ENCODE results near the gene HHAT. TPM values are rescaled to one million over a fixed set of nuclear protein-coding genes. Genes with fewer than 3 reads are reported as not detected.

Gene HHAT
- total and polyA plus RNA-seq, 2 of the 4 experiments (the other 2 are of a cell fraction): 1.7 to 2.5 TPM

GRCh38 chr1:210372491-210372890 lies 43.8 kb downstream of the HHAT start:
- no peak overlapping the region for H2AFZ ChIP-seq (replicated peaks; ENCODE audit: low read length, poor library complexity)
- in situ Hi-C loops (cut with MboI; ENCODE audit: low sequenced_read_pairs): no loop called here
- no peaks in the 10 kb centered on the region for H3K36me3 ChIP-seq (ENCODE audit: control insufficient read depth, insufficient read depth, low read length)
- H3K4me3 ChIP-seq (ENCODE audit: insufficient read depth, low read depth, low read length): no peak overlapping the region
- no peak overlapping the region for H2BK120ac ChIP-seq (ENCODE audit: low read depth, low read length)
- no peak overlapping the region for H2AK9ac ChIP-seq (replicated peaks; ENCODE audit: low read depth, low read length, poor library complexity)
- H3K56ac ChIP-seq (ENCODE audit: extremely low read depth, insufficient read depth, low read length): no peak overlapping the region
- H3K79me1 ChIP-seq (ENCODE audit: low read depth in 1 of 2, low read length in 2 of 2): no peaks in the 10 kb centered on the region
- no peak overlapping the region for H3K27ac ChIP-seq (ENCODE audit: insufficient read depth, low read length)
- no peak overlapping the region for H3K9ac ChIP-seq (ENCODE audit: low read depth, low read length)
- no peaks in the 10 kb centered on the region for H3K9me3 ChIP-seq (ENCODE audit: control insufficient read depth, insufficient read depth, low read length)
- H2BK5ac ChIP-seq (ENCODE audit: low read depth, low read length, poor library complexity, severe bottlenecking): no peak overlapping the region
- intact Hi-C loops (cut with micrococcal nuclease): no loop called here
- dilution Hi-C loops (cut with HindIII; ENCODE audit: low sequenced_read_pairs, unreplicated experiment): no loop called here
- peaks cover 2% of the 10 kb centered on the region for H3K9me1 ChIP-seq (ENCODE audit: insufficient read depth, low read length)
- no peak overlapping the region for H3K14ac ChIP-seq (replicated peaks; ENCODE audit: low read depth, low read length)
- H4K91ac ChIP-seq (ENCODE audit: insufficient read depth, low read depth, low read length): no peak overlapping the region
- DNase-seq (no peak), ATAC-seq (ENCODE audit: low read depth) (no peak)
- no peaks in the 10 kb centered on the region for H3K27me3 ChIP-seq (ENCODE audit: control insufficient read depth, insufficient read depth, low read length)
- no peak overlapping the region for H3K4ac ChIP-seq (ENCODE audit: low read depth, low read length)
- H4K5ac ChIP-seq (ENCODE audit: low read depth, low read length): no peak overlapping the region
- no peak overlapping the region for H3K4me2 ChIP-seq (ENCODE audit: low read depth, low read length)
- H4K8ac ChIP-seq (ENCODE audit: low read depth in 2 of 2, low read length in 2 of 2): no peak overlapping the region
- H2BK20ac ChIP-seq (ENCODE audit: low read depth, low read length): no peak overlapping the region
- ChIA-PET POLR2A (ENCODE audit: unreplicated experiment) (no interaction called here), CTCF (interaction anchor here (1.0 kb wide), 1 partner anchor 11 kb away, joined by 3 read pairs; no protein-coding TSS in a partner anchor)
- H3K4me1 ChIP-seq (ENCODE audit: control insufficient read depth, insufficient read depth, low read length): peaks cover 14% of the 10 kb centered on the region
- H2AK5ac ChIP-seq (ENCODE audit: low read depth, low read length): no peak overlapping the region
- TF ChIP-seq MAZ (IDR thresholded peaks at IDR 0.05; ENCODE audit: borderline replicate concordance, low read depth, low read length): no peak
- no peak for TF ChIP-seq RCOR1 (IDR thresholded peaks at IDR 0.05; ENCODE audit: insufficient replicate concordance, low read length)
- TF ChIP-seq CEBPB (IDR thresholded peaks at IDR 0.05; ENCODE audit: low read depth, low read length): no peak
- TF ChIP-seq, protein P1, sequence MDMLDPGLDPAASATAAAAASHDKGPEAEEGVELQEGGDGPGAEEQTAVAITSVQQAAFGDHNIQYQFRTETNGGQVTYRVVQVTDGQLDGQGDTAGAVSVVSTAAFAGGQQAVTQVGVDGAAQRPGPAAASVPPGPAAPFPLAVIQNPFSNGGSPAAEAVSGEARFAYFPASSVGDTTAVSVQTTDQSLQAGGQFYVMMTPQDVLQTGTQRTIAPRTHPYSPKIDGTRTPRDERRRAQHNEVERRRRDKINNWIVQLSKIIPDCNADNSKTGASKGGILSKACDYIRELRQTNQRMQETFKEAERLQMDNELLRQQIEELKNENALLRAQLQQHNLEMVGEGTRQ (IDR thresholded peaks at IDR 0.05; ENCODE audit: low read depth, low read length): no peak
- no peak for TF ChIP-seq BHLHE40 (IDR thresholded peaks at IDR 0.05; ENCODE audit: low read depth, low read length)
- TF ChIP-seq RAD21 (IDR thresholded peaks at IDR 0.05; ENCODE audit: low read length): no peak
- no peak for TF ChIP-seq MXI1 (IDR thresholded peaks at IDR 0.05; ENCODE audit: borderline replicate concordance, low read depth, low read length)
- TF ChIP-seq, protein P2, sequence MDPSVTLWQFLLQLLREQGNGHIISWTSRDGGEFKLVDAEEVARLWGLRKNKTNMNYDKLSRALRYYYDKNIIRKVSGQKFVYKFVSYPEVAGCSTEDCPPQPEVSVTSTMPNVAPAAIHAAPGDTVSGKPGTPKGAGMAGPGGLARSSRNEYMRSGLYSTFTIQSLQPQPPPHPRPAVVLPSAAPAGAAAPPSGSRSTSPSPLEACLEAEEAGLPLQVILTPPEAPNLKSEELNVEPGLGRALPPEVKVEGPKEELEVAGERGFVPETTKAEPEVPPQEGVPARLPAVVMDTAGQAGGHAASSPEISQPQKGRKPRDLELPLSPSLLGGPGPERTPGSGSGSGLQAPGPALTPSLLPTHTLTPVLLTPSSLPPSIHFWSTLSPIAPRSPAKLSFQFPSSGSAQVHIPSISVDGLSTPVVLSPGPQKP (IDR thresholded peaks at IDR 0.05; ENCODE audit: borderline replicate concordance, low read depth, low read length): no peak
- no peak for TF ChIP-seq NFE2L2 (IDR thresholded peaks at IDR 0.05; ENCODE audit: low read depth, low read length)
- TF ChIP-seq POLR2A (IDR thresholded peaks at IDR 0.05; ENCODE audit: low read depth, low read length): no peak
- no peak for TF ChIP-seq SMC3 (IDR thresholded peaks at IDR 0.05; ENCODE audit: low read depth, low read length)
- TF ChIP-seq CTCF (conservative IDR thresholded peaks at IDR 0.05; ENCODE audit: low read depth, low read length): no peak
- no peak for TF ChIP-seq RFX5 (IDR thresholded peaks at IDR 0.05; ENCODE audit: low read depth, low read length)
- no peak for TF ChIP-seq MAFK (IDR thresholded peaks at IDR 0.05; ENCODE audit: low read depth, low read length)
- TF ChIP-seq CHD1 (IDR thresholded peaks at IDR 0.05; ENCODE audit: low read depth, low read length): no peak
- TF ChIP-seq FOS (IDR thresholded peaks at IDR 0.05; ENCODE audit: low read depth, low read length): no peak
- H2BK15ac ChIP-seq (ENCODE audit: low read depth, low read length): no peak overlapping the region
- H3K18ac ChIP-seq (ENCODE audit: low read depth, low read length): no peak overlapping the region
- no peak overlapping the region for H3K23ac ChIP-seq (ENCODE audit: low read depth, low read length)
- H4K20me1 ChIP-seq (ENCODE audit: insufficient read depth, low read length): no peaks in the 10 kb centered on the region
- no TSS peak for BruUV-seq (replicated peaks)
- WGBS, 2 experiments (ENCODE audit: extremely low coverage in 2 of 2, insufficient read length in 1 of 2): 100% methylated on average over 1 of the region's 2 CpGs; no CpG with 5 or more reads in 1 of the 2 experiments
